Cardiac fibroblast (primary cell): Measurements from ENCODE around the gene MAN2A2.
"Not testable (repeated sequence)": the region's sequence is repeated elsewhere in the genome, so short reads cannot be mapped to it uniquely, and the experiment has no call there.

Experiments used
- DNase-seq, 2 donors: peaks; one replicate each; pipeline versions ENCODE4 v3.0.0 to v3.0.0-alpha.2; 2010; ENCODE audit warnings: low read depth in 2 of 2
- H3K4me3 ChIP-seq, 2 donors: replicated peaks in 1 of 2; 1 replicate in 1 of 2; 2 replicates in 1 of 2; pipeline ENCODE4 v1.5.1; 2011; ENCODE audit warnings: low read depth in 2 of 2, low read length in 2 of 2, mild to moderate bottlenecking in 2 of 2, moderate library complexity in 1 of 2
- CTCF ChIP-seq: IDR thresholded peaks from one replicate; pipeline ENCODE4 v1.5.1; 2011; ENCODE audit warnings: low read depth, mild to moderate bottlenecking, low read length, inconsistent platforms

Gene MAN2A2

DNA sequence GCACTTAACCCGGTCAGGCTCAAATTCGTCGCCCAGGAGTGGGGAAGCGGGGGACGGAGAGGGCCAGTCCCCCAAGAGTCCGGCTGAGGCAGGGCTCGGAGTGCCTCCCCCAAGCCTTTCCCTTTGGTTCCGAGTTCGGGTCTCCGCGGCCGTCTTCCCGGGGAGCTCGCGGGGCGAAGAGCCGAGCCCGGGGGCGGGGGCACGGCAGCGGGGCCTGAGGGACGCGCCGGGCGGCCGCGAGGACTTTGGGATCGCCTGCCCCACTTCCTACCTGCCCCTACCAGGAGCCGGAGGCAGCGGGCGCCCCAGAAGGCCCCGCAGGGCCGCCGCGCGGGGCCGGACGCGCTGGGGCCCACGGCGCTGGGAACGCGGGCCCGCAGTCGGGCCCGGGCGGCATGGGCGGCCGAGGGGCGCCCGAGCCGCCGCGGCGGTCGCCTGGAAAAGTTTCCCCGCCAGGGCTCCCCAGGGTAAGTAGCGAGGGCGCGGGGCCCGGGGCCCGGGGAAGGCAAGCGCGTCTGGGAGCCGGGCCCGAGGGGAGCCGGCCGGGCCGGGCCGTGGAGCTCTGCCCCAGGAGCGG is 31.9 kb upstream of the MAN2A2 start:
- peak overlapping the region; percentile 67 to 71 for H3K4me3 ChIP-seq
- peak in 1 of 2 donors; percentile 38 for DNase-seq
- no peak for TF ChIP-seq CTCF

GRCh38 chr15:90871716-90872485 is 31.2 kb upstream of the MAN2A2 start:
- no peak for TF ChIP-seq CTCF
- no peak for DNase-seq
- H3K4me3 ChIP-seq: peak overlapping the region; percentile 67 to 71

- peak overlapping the region; percentile 64 to 67 for H3K4me3 ChIP-seq
- no peak for TF ChIP-seq CTCF
- DNase-seq: peak; percentile 63 to 89
Measured at GRCh38 chr15:90872486-90873184, 30.5 kb upstream of the MAN2A2 start.

DNA sequence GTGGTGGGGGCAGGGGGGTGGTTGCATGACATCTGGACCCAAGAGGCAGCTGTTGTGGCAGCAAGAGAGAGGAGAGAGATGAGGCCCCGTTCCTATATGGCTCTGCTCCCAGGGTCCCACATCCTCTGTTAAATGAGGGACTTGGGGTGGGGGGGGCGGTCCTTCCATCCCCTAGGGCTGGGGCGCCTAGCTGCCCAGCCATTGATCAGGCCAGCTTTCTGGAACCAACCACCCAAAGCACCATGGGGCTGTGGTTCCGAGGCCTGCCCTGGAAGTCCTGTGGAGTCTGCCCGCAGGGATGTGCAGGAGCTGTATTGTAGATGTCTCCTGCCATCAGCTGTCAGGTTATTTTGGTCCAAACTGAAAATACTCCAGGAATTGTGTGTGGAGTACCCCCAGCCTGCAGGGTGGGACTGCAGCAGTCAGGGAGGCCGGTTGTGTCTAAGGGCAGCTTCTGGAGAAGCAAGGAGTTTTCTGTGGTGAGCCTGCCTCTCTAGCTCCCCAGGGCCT is 29.6 kb upstream of the MAN2A2 start:
- no peak for TF ChIP-seq CTCF
- peak overlapping the region in 1 of 2 donors; percentile 67 for H3K4me3 ChIP-seq
- DNase-seq: no peak

DNA sequence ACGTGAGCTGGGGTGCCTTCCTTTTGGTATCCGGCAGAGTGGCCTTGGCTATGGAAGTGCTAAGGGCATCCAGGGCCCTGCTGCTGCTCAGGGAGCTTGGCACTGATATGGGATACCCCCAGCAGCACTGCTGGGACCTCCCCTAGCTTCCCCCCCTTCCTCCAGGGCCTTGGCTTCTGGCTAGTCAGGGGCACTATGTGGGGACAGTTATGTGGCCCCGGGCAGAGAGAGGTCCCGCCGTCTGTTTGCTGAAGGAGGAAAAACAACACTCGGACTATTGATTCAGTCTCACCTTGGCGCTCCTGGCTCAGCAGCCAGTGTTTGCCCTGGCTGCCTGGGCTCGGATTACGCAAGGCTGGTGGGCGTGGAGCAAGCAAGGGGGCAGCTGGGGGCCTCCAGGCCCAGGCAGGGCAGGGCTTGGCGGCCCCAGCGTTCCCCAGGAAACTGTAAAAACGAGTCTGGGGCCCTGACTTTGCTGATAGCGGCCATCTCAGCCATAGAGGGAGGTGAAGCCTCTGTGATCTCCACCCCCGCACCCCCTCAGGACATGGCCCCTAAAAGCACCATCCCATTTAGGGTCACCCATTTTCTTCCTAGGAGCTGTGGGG is 29.0 kb upstream of the MAN2A2 start:
- H3K4me3 ChIP-seq: peak overlapping the region in 1 of 2 donors; percentile 67
- no peak for TF ChIP-seq CTCF
- peak in 1 of 2 donors; percentile 35 for DNase-seq

- DNase-seq, H3K4me3 ChIP-seq: not testable (repeated sequence)
Measured at GRCh38 chr15:90874986-90875385, 28.1 kb upstream of the MAN2A2 start.
